ENCODE results near the gene TBC1D5. TPM values are rescaled to one million over a fixed set of nuclear protein-coding genes. Genes with fewer than 3 reads are reported as not detected.

Gene TBC1D5
- total and polyA plus RNA-seq, 2 of the 8 experiments (the other 6 are each of a cell fraction or from before 2014, with no cell fraction given), result 11.0 to 22.9 TPM

DNA sequence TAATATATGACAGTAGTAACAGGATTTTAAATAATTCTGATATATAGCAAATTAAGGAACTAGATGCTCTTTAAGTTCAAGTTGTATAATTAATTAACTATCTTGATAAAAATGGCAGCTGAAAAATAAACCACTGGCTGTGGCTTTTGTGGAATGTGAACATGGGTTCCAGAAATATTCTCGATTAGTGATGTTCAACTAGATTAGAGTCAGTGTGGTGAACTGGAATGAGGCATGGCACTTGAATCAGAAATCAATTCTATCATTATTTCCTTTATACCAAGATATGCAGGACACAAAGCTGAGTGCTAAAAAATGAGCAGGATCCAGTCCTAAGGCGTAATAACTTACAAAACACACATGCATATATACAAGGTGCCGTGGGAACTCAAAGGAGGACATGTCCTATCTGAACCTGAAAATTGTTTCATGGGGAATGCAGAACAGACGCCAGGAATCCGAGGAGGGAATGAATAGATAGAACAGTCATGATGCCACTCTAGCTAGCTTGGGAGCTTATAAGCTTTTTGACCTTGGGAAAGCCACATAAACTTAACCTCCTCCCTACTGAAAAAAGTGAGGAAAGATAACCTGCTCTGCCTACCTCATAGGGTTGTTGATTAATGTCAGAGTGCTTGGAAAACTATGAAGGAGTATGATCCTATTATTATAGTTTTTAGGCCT is 455.3 kb downstream of the TBC1D5 start:
- Histone ChIP-seq H2BK20ac (ENCODE audit: low read length) (no peak overlapping the region), H2BK5ac (ENCODE audit: low read depth, low read length) (no peak overlapping the region), H2BK15ac (ENCODE audit: low read length) (no peak overlapping the region), H3K18ac (ENCODE audit: extremely low read depth, low read length) (no peak overlapping the region), H4K20me1 (replicated peaks in 1 of 2; ENCODE audit: control insufficient read depth in 1 of 2, insufficient read depth in 2 of 2, low read length in 2 of 2) (no peaks in the 10 kb centered on the region), H2BK120ac (replicated peaks; ENCODE audit: low read depth, low read length) (no peak overlapping the region), H3K27ac (ENCODE audit: low read depth, low read length) (no peak overlapping the region), H3K4me3 (ENCODE audit: extremely low read depth in 1 of 4, insufficient read depth in 2 of 4, low read depth in 3 of 4, low read length in 4 of 4) (no peak overlapping the region), H3K79me1 (ENCODE audit: low read depth, low read length) (no peaks in the 10 kb centered on the region), H4K5ac (ENCODE audit: insufficient read length, low read depth, low read length) (no peak overlapping the region), H3K79me2 (ENCODE audit: control insufficient read depth in 1 of 2, insufficient read depth in 2 of 2, low read length in 2 of 2) (no peaks in the 10 kb centered on the region), H3K14ac (ENCODE audit: insufficient read length) (no peak overlapping the region), H3K36me3 (ENCODE audit: control insufficient read depth in 2 of 4, insufficient read depth in 4 of 4, low read length in 3 of 4) (no peaks in the 10 kb centered on the region), H4K8ac (ENCODE audit: extremely low read depth, insufficient read depth, low read length) (no peak overlapping the region), H2BK12ac (ENCODE audit: low read depth, low read length) (no peak overlapping the region), H3K4me1 (replicated peaks in 1 of 4; ENCODE audit: control insufficient read depth in 3 of 4, insufficient read depth in 4 of 4, low read length in 3 of 4) (no peaks in the 10 kb centered on the region; a peak in 1 of 7 replicates), H4K91ac (replicated peaks; ENCODE audit: insufficient read length, low read length) (no peak overlapping the region), H3K27me3 (replicated peaks in 1 of 4; ENCODE audit: control insufficient read depth in 3 of 4, extremely low read depth in 1 of 4, insufficient read depth in 3 of 4, low read length in 3 of 4) (no peaks in the 10 kb centered on the region), H3K56ac (replicated peaks; ENCODE audit: insufficient read length, low read depth, low read length) (no peak overlapping the region), H3K23me2 (ENCODE audit: low read depth, low read length) (no peaks in the 10 kb centered on the region), H2AFZ (ENCODE audit: low read length) (no peak overlapping the region), H3K23ac (ENCODE audit: insufficient read length) (no peak overlapping the region), H3K4me2 (ENCODE audit: insufficient read depth in 1 of 2, low read depth in 2 of 2, low read length in 2 of 2) (no peak overlapping the region), H3K9me3 (ENCODE audit: insufficient read depth in 2 of 2, low read depth in 1 of 2, low read length in 1 of 2) (no peaks in the 10 kb centered on the region), H3K9ac (replicated peaks in 1 of 4; ENCODE audit: extremely low read depth in 1 of 4, low read depth in 3 of 4, low read length in 3 of 4) (no peak overlapping the region), H3K4ac (replicated peaks; ENCODE audit: insufficient read length, low read depth, low read length) (no peak overlapping the region), H2AK5ac (ENCODE audit: low read depth, low read length) (no peak overlapping the region)
- ChIA-PET CTCF (ENCODE audit: partially characterized antibody) (interaction anchor here (0.6 to 1.8 kb wide), 3 partner anchors 10 to 1189 kb away, joined by 3 to 4 read pairs (median 4); no protein-coding TSS in a partner anchor), POLR2A (ENCODE audit: partially characterized antibody) (interaction anchor here (0.6 kb wide), 1 partner anchor 51 kb away, joined by 3 read pairs; no protein-coding TSS in a partner anchor)
- WGBS, 2 experiments (ENCODE audit: extremely low coverage in 1 of 2, insufficient coverage in 1 of 2, insufficient read length in 1 of 2, insufficient replicate concordance in 2 of 2, low coverage in 1 of 2, low lambda C conversion rate in 2 of 2, missing lambda C conversion rate in 1 of 2), result 91% methylated on average over 5 of the region's 5 CpGs; no CpG with 5 or more reads in 1 of the 2 experiments
- FAIRE-seq (no peak), DNase-seq (ENCODE audit: low read depth in 1 of 2, low spot score in 2 of 2) (no peak)
- TF ChIP-seq MAFK (IDR thresholded peaks at IDR 0.05; ENCODE audit: low read depth, low read length) (no peak), EGR1 (IDR thresholded peaks at IDR 0.05; ENCODE audit: borderline replicate concordance, low read depth, low read length) (no peak), CBX5 (IDR thresholded peaks at IDR 0.05; ENCODE audit: low read depth, low read length) (no peak), POLR2A (IDR thresholded peaks at IDR 0.05; ENCODE audit: control extremely low read depth in 1 of 2, low read depth in 2 of 2, low read length in 2 of 2) (no peak), NRF1 (IDR thresholded peaks at IDR 0.05; ENCODE audit: low read depth, low read length) (no peak), CHD1 (IDR thresholded peaks at IDR 0.05; ENCODE audit: low read depth, low read length) (no peak), RXRA (IDR thresholded peaks at IDR 0.05; ENCODE audit: insufficient read depth, low read depth, low read length) (no peak)
- TF ChIP-seq, protein P1, sequence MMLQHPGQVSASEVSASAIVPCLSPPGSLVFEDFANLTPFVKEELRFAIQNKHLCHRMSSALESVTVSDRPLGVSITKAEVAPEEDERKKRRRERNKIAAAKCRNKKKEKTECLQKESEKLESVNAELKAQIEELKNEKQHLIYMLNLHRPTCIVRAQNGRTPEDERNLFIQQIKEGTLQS (IDR thresholded peaks at IDR 0.05; ENCODE audit: insufficient read depth, low read depth, low read length), result no peak
